GM21390 (cell line): ENCODE results near the gene SIK3.
"Not testable (repeated sequence)": the region's sequence is repeated elsewhere in the genome, so short reads cannot be mapped to it uniquely, and the experiment has no call there.

Experiments used
- ATAC-seq: cut with Tn5 transposase; IDR thresholded peaks from one replicate; pipeline ENCODE4 v1.9.1; 2021; ENCODE audit not compliant: unreplicated experiment

SIK3 gene

DNA sequence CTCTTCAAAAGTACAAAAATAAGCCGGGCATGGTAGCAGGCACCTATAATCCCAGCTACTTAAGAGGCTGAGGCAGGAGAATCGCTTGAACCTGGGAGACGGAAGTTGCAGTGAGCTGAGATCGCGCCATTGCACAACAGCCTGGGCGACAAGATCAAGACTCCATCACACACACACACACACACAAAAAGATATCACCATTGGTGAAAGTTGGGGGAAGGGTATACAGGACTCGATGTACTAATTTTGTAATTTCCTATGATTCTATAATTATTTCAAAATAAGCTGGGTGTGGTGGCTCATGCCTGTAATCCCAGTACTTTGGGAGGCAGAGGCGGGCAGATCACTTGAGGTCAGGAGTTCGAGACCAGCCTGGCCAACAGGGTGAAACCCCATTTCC lies 48.1 kb downstream of the SIK3 start:
- ATAC-seq, result not testable (repeated sequence)

DNA sequence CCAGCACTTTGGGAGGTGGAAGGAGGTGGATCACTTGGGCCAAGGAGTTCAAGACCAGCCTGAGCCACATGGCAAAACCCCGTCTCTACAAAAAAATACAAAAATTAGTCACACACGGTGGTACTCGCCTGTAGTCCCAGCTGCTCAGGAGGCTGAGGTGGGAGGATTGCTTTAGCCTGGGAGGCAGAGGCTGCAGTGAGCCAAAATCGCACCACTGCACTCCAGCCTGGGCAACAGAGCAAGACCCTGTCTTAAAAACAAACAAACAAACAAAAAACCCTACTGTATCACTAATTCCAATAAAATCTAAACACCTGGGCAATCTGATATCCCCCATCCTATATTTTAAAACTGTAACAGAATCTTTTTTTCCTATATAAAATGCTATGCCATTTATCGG lies 51.6 kb downstream of the SIK3 start:
- ATAC-seq, result not testable (repeated sequence)

GRCh38 chr11:117045956-117046355 lies 52.3 kb downstream of the SIK3 start:
- ATAC-seq, result no peak

GRCh38 chr11:117045196-117045595 lies 53.0 kb downstream of the SIK3 start:
- no peak for ATAC-seq

DNA sequence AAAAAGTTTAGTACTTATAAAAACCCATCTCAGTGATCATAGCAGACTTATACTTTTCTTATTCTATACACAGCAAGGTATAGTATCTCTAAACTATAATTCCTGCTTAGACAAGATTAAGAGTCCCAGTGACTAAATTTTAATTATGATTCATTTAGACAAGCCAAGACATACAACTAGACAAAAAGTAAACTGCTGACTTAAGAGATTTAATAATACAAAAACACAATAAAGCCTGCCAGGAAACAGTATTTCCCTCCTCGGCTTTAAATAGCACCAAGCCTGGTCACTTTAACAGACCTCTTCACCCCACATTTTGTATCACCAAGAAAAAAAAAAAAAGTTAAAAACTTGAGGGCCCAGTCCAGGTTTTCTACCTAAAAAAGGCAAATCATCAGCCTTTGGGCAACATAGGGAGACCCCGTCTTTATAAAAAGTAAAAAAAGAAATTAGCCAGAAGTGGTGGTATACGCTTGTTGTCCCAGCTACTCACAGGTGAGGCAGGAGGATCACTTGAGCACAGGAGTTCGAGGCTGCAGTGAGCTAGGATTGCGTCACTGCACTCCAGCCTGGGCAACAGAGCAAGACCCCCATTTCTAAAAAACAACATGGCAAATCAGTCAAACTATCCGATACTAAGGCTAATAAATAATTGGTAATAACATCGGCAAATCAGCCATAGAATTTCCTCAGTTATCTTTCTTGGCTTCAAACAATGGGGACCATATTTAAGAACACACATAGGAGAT lies 53.8 kb downstream of the SIK3 start:
- no peak for ATAC-seq

DNA sequence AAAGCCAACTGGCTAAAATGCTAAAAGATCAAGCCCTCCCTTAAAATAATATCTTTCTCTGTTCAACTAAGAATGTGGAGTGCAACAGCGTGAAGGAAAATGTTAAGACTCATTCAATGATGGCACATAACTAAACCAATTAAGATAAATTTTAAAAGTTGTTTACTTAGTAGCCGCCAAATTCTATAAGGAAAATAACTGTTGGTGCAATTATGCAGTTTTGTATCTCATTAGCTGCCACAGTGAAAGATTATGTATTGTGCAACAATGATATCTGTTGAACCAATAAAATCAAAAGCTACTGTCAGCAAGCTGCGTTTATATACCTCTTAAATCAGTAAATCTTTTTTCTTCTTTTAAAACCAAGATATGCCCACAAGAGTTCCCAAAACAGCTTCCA lies 55.5 kb downstream of the SIK3 start:
- no peak for ATAC-seq

GRCh38 chr11:117039900-117040299 lies 58.3 kb downstream of the SIK3 start:
- no peak for ATAC-seq

GRCh38 chr11:117039270-117039669 lies 59.0 kb downstream of the SIK3 start:
- ATAC-seq, result no peak

DNA sequence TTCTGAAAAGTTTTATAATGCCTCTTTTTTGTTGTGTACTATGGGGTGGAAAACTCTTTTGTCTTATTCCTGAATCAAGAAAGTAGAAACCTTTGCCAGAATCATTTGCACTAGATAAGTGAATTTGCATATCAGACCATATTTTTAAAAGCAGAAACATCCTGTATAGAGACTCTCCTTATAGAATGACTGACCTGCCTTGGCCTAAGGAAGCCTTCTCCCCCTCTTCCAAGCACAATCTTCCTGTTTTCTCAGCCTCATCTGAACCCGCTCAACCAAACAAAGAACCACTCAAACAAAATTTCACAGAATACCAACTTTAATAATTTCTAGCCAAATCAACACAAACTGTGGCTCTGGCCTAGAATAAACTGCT lies 60.3 kb downstream of the SIK3 start:
- no peak for ATAC-seq

DNA sequence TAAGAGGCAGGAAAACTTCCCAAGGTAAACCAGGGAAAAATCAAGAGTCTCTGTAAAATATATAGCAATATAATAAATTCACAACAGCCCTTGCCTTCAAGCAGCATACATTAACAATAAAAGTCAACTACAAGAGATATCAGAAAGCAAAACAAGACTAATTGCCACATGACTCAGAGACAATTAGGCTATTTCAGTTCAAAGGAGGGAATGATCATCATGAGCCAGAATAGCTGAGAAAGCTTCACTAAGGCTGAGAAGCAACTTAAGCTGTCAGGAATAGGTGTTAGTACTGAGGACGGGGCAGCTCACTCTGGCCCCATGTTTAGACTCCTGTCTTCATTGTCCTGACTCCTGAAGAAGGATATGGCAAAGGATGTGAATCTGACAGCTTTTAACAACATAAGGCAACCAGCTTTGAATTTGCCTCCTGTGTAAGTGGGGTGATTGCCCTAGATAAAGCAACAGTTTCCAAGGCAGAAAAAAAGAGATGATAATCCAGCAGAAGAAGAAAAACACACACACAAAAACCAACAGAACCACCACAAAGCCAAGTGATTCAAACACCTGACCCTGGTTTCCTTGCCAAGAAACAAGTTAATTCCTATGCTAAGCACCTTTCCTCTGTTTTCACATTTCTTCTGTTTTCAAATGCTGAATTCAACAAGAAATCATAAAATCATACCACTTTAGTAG lies 60.8 kb downstream of the SIK3 start:
- no peak for ATAC-seq

- no peak for ATAC-seq
Measured at GRCh38 chr11:117034901-117035300, 63.3 kb downstream of the SIK3 start.

DNA sequence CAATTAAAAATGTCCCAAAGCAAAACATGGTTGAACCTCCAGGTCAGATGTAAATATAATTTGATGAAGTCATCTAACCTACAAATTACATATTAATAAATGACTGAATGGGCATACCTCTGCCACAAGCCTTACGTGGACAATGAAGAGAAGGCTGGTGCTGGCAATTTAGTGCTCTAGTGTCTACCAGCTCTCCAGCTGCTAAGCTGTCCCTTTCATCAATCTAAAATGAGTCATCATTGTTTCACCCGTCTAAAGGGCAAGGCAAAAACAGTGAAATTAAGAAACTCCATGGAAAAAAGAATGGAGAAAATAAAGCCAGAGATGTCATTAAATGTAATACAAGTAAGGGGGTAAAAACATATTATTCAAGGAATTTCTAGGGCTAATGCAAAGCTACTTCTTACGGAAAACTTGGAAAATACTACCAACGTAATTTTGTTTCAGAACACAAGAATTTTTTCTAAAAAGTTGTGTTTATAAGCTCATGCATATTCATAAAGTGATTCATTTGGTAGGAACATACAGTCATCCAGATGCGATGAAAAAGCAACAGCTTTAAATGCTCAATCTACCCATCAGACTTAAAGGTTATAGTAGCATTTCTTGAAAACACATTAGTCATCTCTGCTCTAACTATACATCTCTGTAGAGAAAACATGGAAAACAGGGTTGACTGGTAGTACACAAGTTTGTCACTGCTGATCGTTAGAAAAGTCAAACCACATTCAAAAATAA lies 71.5 kb downstream of the SIK3 start:
- no peak for ATAC-seq

GRCh38 chr11:117023707-117024106 lies 74.5 kb downstream of the SIK3 start:
- not testable (repeated sequence) for ATAC-seq

DNA sequence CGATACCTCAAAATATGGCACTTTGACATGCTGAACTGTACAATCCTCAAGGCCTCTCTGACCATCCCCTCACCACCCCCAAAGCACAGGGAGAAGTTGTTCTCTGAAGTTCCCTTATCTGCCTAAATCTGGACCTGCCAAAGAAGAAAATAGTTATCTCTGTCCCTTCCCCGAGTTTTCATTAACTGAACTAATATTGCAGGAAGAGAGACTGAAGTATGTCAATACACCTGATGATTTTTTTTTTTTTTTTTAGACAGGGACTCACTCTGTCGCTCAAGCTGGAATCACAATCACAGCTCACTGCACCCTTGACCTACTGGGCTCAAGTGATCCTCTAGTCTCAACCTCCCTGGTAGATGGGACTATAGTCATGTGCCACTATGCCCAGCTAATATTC lies 75.0 kb downstream of the SIK3 start:
- ATAC-seq, result no peak

DNA sequence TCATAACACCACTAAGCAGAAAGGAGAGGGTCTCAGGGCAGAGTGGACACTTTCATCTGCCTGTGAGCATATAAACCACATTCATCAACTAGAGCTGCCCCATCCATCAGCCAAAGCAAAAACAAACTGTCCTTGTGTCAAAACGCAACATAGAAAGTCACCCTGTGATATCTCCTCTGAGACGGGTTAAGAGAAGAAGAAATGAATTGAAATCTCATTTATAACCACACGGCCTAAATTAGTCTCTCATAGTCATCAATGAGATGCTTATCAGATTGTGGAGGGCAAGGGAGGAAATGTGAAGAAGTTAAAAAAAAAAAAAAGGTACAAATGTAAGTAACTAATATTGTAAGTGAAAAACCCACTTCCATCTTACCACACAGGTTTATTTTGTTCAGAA lies 75.7 kb downstream of the SIK3 start:
- no peak for ATAC-seq

GRCh38 chr11:117020869-117021564 lies 77.2 kb downstream of the SIK3 start:
- no peak for ATAC-seq

DNA sequence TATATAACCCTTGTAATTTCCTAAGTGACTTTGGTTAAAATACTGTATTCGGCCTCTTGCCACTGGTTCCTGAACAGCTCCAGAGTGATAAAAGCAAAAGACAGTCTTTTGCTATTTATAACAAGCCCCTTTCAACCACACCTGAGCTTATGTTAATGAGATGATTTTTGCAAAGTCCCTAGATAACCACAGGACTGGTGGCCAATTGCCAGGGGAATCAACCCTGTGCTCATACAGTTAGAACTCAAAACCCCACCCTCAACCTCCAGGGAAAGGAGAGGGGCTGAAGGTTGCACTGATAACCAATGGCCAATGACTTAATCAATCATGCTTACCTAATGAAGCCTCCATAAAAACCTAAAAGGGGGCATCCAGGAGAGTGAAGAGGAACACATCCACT lies 77.9 kb downstream of the SIK3 start:
- ATAC-seq, result no peak

DNA sequence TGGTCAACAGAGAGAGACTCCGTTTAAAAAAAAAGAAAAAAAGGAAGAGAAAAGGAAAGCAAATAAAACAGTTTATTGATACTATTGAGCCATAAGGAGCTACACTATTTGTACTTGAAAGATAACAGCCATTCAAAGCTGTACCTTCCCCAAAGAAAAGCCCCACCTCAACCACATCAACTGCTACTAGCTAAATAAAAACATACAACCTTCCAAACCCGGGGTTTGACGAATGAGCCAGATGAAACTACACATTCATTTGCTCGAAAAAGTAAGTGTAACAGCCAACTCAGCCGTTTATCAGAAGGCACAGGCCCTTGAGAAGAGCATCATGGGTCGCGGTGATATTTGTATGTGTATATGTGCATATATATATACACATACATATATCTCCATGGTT lies 78.4 kb downstream of the SIK3 start:
- no peak for ATAC-seq

GRCh38 chr11:117017456-117017855 lies 80.8 kb downstream of the SIK3 start:
- no peak for ATAC-seq

- no peak for ATAC-seq
Measured at GRCh38 chr11:117016747-117017146, 81.5 kb downstream of the SIK3 start.

- no peak for ATAC-seq
Measured at GRCh38 chr11:117016246-117016645, 82.0 kb downstream of the SIK3 start.

GRCh38 chr11:117011541-117011898 lies 86.7 kb downstream of the SIK3 start:
- no peak for ATAC-seq
